ENCODE data around the gene CFAP100.
A peak's percentile ranks its signal among the peaks of the same experiment; 100 is the strongest.

CFAP100 gene

GRCh38 chr3:126394179-126394976, at the start of gene CFAP100:
CFAP100 (plus strand) TSS chr3:126394909; CDS start chr3:126396001, 1,092 bp downstream.
- no peak for DNase-seq

GRCh38 chr3:126345231-126345630, 49.5 kb upstream of the CFAP100 start:
- no peak for DNase-seq

- no peak for DNase-seq
Measured at GRCh38 chr3:126345641-126346460, 48.9 kb upstream of the CFAP100 start.

GRCh38 chr3:126346466-126346865, 48.2 kb upstream of the CFAP100 start:
- DNase-seq: no peak

GRCh38 chr3:126347543-126348161, 47.1 kb upstream of the CFAP100 start:
- DNase-seq: no peak

- no peak for DNase-seq
Measured at GRCh38 chr3:126348308-126348920, 46.3 kb upstream of the CFAP100 start.

- DNase-seq: no peak
Measured at GRCh38 chr3:126349071-126349470, 45.6 kb upstream of the CFAP100 start.

GRCh38 chr3:126349611-126350501, 44.9 kb upstream of the CFAP100 start:
- no peak for DNase-seq

- DNase-seq: no peak
Measured at GRCh38 chr3:126350502-126351085, 44.1 kb upstream of the CFAP100 start.

GRCh38 chr3:126351086-126351770, 43.5 kb upstream of the CFAP100 start:
- no peak for DNase-seq

- DNase-seq: no peak
Measured at GRCh38 chr3:126351771-126352475, 42.8 kb upstream of the CFAP100 start.

GRCh38 chr3:126352476-126353454, 41.9 kb upstream of the CFAP100 start:
- no peak for DNase-seq

GRCh38 chr3:126353694-126354321, 40.9 kb upstream of the CFAP100 start:
- no peak for DNase-seq

GRCh38 chr3:126354776-126355175, 39.9 kb upstream of the CFAP100 start:
- DNase-seq: no peak

GRCh38 chr3:126355251-126355650, 39.5 kb upstream of the CFAP100 start:
- no peak for DNase-seq

- DNase-seq: peak in 1 of 2 experiments; percentile 46
Measured at GRCh38 chr3:126355777-126356372, 38.8 kb upstream of the CFAP100 start.

GRCh38 chr3:126356373-126357264, 38.1 kb upstream of the CFAP100 start:
- no peak for DNase-seq

Data from cerebellar nuclear complex (tissue), 1 donor.